ENCODE data around the gene NCKIPSD. TPM values are rescaled to one million over a fixed set of nuclear protein-coding genes. Genes with fewer than 3 reads are reported as not detected.

The NCKIPSD gene
- total RNA-seq, 1 donor, result 23.3 TPM

DNA sequence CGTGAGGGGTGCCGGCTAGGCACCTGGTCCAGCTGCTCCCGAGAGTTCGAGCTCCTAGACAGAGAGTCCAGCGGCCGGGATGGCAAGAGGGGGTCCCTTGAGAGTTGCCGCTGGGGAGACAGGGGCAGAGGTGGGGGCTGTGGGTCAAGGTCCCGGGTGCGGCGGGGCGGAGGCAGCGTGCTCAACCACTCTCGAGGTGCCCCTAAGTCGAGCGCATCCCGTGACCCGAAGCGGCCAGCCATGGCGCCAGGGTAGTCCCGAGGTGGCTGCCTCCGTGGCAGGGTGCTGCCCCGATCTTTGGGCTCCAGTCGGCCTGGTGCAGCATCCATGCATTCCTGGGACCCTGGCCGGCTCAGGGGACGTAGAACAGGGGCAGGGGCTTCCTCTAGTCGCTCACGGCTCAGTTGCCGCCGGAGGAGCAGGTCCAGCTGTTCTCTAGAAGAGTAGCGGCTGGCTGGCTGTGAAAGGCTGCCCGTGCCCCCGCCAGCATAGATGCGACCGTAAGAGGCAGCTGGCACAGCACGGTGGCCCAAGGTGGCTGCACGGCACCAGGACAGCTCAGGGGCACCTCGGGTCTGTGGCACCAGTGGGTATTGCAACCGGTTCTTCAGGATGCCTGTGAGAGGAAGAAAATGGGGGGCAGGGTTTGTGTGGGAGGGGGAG lies 45.6 kb downstream of the NCKIPSD start:
- no peak for DNase-seq (ENCODE audit: low read depth)
- TF ChIP-seq, protein P1, sequence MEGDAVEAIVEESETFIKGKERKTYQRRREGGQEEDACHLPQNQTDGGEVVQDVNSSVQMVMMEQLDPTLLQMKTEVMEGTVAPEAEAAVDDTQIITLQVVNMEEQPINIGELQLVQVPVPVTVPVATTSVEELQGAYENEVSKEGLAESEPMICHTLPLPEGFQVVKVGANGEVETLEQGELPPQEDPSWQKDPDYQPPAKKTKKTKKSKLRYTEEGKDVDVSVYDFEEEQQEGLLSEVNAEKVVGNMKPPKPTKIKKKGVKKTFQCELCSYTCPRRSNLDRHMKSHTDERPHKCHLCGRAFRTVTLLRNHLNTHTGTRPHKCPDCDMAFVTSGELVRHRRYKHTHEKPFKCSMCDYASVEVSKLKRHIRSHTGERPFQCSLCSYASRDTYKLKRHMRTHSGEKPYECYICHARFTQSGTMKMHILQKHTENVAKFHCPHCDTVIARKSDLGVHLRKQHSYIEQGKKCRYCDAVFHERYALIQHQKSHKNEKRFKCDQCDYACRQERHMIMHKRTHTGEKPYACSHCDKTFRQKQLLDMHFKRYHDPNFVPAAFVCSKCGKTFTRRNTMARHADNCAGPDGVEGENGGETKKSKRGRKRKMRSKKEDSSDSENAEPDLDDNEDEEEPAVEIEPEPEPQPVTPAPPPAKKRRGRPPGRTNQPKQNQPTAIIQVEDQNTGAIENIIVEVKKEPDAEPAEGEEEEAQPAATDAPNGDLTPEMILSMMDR (IDR thresholded peaks at IDR 0.05; ENCODE audit: insufficient read depth, low read depth, low read length), result no peak
- H3K4me3 ChIP-seq (ENCODE audit: low read depth, low read length), result no peak overlapping the region

- TF ChIP-seq, protein P1 (IDR thresholded peaks at IDR 0.05; ENCODE audit: insufficient read depth, low read depth, low read length), result no peak
- H3K4me3 ChIP-seq (ENCODE audit: low read depth, low read length), result no peak overlapping the region
- no peak for DNase-seq (ENCODE audit: low read depth)
Observed at GRCh38 chr3:48637305-48637704, 48.4 kb downstream of the NCKIPSD start.

- H3K4me3 ChIP-seq (ENCODE audit: low read depth, low read length), result peak overlapping the region; percentile 97
- no peak for DNase-seq (ENCODE audit: low read depth)
- TF ChIP-seq, protein P1 (IDR thresholded peaks at IDR 0.05; ENCODE audit: insufficient read depth, low read depth, low read length), result no peak
Observed at GRCh38 chr3:48636149-48636655, 49.5 kb downstream of the NCKIPSD start.

- DNase-seq (ENCODE audit: low read depth), result peak; percentile 97
- H3K4me3 ChIP-seq (ENCODE audit: low read depth, low read length), result peak within 1 kb of the TSS; percentile 97
- TF ChIP-seq, protein P1 (IDR thresholded peaks at IDR 0.05; ENCODE audit: insufficient read depth, low read depth, low read length), result peak; percentile 66
Observed at GRCh38 chr3:48635222-48636021, 50.3 kb downstream of the NCKIPSD start, which contains the start of gene SLC26A6. SLC26A6 (minus strand) TSS chr3:48635461; CDS start chr3:48635393, 68 bp downstream.

- H3K4me3 ChIP-seq (ENCODE audit: low read depth, low read length), result peak overlapping the region; percentile 97
- TF ChIP-seq, protein P1 (IDR thresholded peaks at IDR 0.05; ENCODE audit: insufficient read depth, low read depth, low read length), result no peak
- DNase-seq (ENCODE audit: low read depth), result peak; percentile 56
Observed at GRCh38 chr3:48634661-48635221, 51.0 kb downstream of the NCKIPSD start.

- DNase-seq (ENCODE audit: low read depth), result no peak
- TF ChIP-seq, protein P1 (IDR thresholded peaks at IDR 0.05; ENCODE audit: insufficient read depth, low read depth, low read length), result no peak
- peak overlapping the region; percentile 97 for H3K4me3 ChIP-seq (ENCODE audit: low read depth, low read length)
Observed at GRCh38 chr3:48633743-48634142, 52.0 kb downstream of the NCKIPSD start.

Measured in fibroblast of villous mesenchyme (primary cell).